ENCODE results near the gene FANCF. TPM values are rescaled to one million over a fixed set of nuclear protein-coding genes. Genes with fewer than 3 reads are reported as not detected.
"Not testable (repeated sequence)": the region's sequence is repeated elsewhere in the genome, so short reads cannot be mapped to it uniquely, and the experiment has no call there.

FANCF gene
- total and polyA plus RNA-seq, 7 experiments from 2014 or later = 7.4 to 25.1 (median 21.8) TPM

DNA sequence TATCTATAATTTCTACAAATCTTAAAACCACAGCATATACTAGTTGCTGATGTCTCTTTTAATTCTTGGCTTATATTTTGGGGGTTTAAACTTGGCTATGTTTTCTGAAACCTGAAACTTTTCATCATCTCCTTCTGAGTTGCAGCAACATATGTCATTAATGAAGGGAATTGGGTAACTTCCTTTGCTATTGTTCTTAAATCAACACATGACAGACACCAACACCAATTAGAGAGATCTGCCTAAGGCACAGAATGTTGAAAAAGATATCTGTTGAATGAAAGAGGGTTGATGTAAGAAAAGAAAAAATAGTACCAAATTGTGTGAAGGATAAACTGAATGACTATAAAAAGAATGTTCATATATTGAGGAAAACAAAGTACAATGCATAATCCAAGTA lies 30.5 kb upstream of the FANCF start:
- peaks cover 0 to 6% (median 0%) of the 10 kb centered on the region in 11 donors for H3K9me3 Mint-ChIP-seq
- H3K36me3 Mint-ChIP-seq = peaks cover 2 to 8% (median 6%) of the 10 kb centered on the region in 5 donors
- Histone ChIP-seq H3K36me3 (ENCODE audit: control insufficient read depth in 2 of 3, insufficient read depth in 3 of 3, low read length in 3 of 3) (no peaks in the 10 kb centered on the region), H3K27ac (ENCODE audit: low read depth, low read length) (no peak overlapping the region), H3K4me1 (ENCODE audit: control insufficient read depth in 2 of 2, insufficient read depth in 2 of 2, low read length in 2 of 2) (peaks cover 8 to 11% of the 10 kb centered on the region in 2 donors), H3K9me3 (ENCODE audit: control insufficient read depth in 2 of 3, low read length in 3 of 3) (no peaks in the 10 kb centered on the region), H3K4me3 (ENCODE audit: low read length) (no peak overlapping the region), H3K27me3 (ENCODE audit: control insufficient read depth in 2 of 2, insufficient read depth in 2 of 2, low read length in 2 of 2) (no peaks in the 10 kb centered on the region)
- intact Hi-C loops (cut with micrococcal nuclease) = loop anchor here in 1 of 2 donors (5.0 kb wide), 1 partner anchor 34 kb away; no protein-coding TSS in a partner anchor
- DNase-seq = no peak
- H3K27ac Mint-ChIP-seq = peak overlapping the region in 6 of 9 donors; percentile 29 to 89 (median 40)
- ChIA-PET POLR2A (no interaction called here), CTCF (interaction anchor here (1.3 kb wide), 1 partner anchor 32 kb away, joined by 3 read pairs; no protein-coding TSS in a partner anchor)
- H3K4me3 Mint-ChIP-seq = no peak overlapping the region
- peaks cover 0 to 5% (median 0%) of the 10 kb centered on the region in 5 donors for H3K27me3 Mint-ChIP-seq
- H3K4me1 Mint-ChIP-seq = peaks cover 12 to 41% (median 31%) of the 10 kb centered on the region in 7 donors
- ATAC-seq = no peak

DNA sequence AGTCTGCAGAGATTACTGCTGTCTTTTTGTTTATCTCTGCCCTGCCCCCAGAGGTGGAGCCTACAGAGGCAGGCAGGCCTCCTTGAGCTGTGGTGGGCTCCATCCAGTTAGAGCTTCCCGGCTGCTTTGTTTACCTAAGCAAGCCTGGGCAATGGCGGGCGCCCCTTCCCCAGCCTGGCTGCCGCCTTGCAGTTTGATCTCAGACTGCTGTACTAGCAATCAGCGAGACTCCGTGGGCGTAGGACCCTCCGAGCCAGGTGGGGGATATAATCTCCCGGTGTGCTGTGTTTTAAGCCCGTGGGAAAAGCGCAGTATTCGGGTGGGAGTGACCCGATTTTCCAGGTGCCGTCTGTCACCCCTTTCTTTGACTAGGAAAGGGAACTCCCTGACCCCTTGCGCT lies 26.7 kb upstream of the FANCF start:
- H3K27ac ChIP-seq (ENCODE audit: low read depth, low read length); ATAC-seq; H3K9me3 ChIP-seq (ENCODE audit: control insufficient read depth in 2 of 3, low read length in 3 of 3); CTCF ChIA-PET; H3K27me3 ChIP-seq (ENCODE audit: control insufficient read depth in 2 of 2, insufficient read depth in 2 of 2, low read length in 2 of 2); DNase-seq; H3K4me1 ChIP-seq (ENCODE audit: control insufficient read depth in 2 of 2, insufficient read depth in 2 of 2, low read length in 2 of 2); POLR2A ChIA-PET; H3K27me3 Mint-ChIP-seq; H3K4me3 Mint-ChIP-seq; H3K4me3 ChIP-seq (ENCODE audit: low read length); H3K9me3 Mint-ChIP-seq; H3K36me3 Mint-ChIP-seq; H3K36me3 ChIP-seq (ENCODE audit: control insufficient read depth in 2 of 3, insufficient read depth in 3 of 3, low read length in 3 of 3); intact Hi-C loops (cut with micrococcal nuclease): not testable (repeated sequence)
- Mint-ChIP-seq H3K27ac (peak overlapping the region in 1 of 9 donors; percentile 3), H3K4me1 (peaks cover 11 to 29% (median 23%) of the 10 kb centered on the region in 7 donors)

DNA sequence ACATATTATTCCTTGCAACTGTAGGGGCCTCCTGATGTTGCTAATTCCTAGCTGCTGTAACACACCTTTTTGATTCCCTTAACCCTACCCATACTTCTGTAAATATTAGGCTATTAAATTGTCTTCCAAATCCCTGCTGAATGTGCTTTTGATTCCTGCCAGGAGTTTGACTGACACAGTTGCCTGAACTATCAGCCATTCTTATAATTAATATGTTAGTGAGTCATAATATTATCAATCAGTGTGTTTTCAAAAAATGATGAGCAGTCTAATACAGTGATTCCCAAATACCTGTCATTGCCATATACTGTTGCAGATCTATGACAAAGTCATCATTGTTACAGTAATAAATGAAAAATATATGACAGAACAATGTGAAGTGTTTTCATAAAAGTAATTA lies 15.9 kb upstream of the FANCF start:
- H3K4me3 ChIP-seq (ENCODE audit: low read length) = no peak overlapping the region
- intact Hi-C loops (cut with micrococcal nuclease) = no loop called here

DNA sequence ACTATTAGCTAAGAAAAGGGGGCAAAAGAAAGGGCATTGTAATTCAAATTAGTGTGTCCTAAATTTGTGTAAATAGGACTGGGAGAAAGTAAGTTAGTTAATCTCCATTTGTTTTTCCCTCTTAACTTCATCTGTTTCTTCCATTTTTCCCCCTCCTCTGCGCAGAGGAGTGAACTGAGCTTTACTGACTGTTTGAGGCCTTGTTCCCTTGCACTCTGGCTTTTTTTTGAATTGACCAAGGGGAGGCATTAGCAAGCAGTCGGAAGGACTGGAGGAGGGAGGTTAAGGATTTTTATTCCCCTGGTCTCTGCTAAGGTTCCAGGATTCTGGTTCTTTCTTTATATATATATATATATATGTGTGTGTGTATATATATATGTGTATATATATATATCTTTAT lies 15.2 kb upstream of the FANCF start:
- Mint-ChIP-seq H3K4me1 (peaks cover 0 to 8% (median 4%) of the 10 kb centered on the region in 7 donors), H3K36me3 (peaks cover 0 to 4% (median 0%) of the 10 kb centered on the region in 5 donors), H3K4me3 (no peak overlapping the region), H3K9me3 (peaks cover 0 to 7% (median 0%) of the 10 kb centered on the region in 11 donors), H3K27ac (no peak overlapping the region), H3K27me3 (peaks cover 0 to 4% (median 0%) of the 10 kb centered on the region in 5 donors)
- DNase-seq = no peak
- H3K27me3 ChIP-seq (ENCODE audit: control insufficient read depth in 2 of 2, insufficient read depth in 2 of 2, low read length in 2 of 2) = no peaks in the 10 kb centered on the region
- H3K27ac ChIP-seq (ENCODE audit: low read depth, low read length) = no peak overlapping the region
- POLR2A ChIA-PET = no interaction called here
- no peak for ATAC-seq
- H3K9me3 ChIP-seq (ENCODE audit: control insufficient read depth in 2 of 3, low read length in 3 of 3) = no peaks in the 10 kb centered on the region
- no peaks in the 10 kb centered on the region for H3K4me1 ChIP-seq (ENCODE audit: control insufficient read depth in 2 of 2, insufficient read depth in 2 of 2, low read length in 2 of 2)
- no peaks in the 10 kb centered on the region for H3K36me3 ChIP-seq (ENCODE audit: control insufficient read depth in 2 of 3, insufficient read depth in 3 of 3, low read length in 3 of 3)
- intact Hi-C loops (cut with micrococcal nuclease) = no loop called here
- H3K4me3 ChIP-seq (ENCODE audit: low read length) = no peak overlapping the region
- CTCF ChIA-PET = no interaction called here

More for the DNA sequence above, 15.9 kb upstream of the FANCF start:
- H3K4me3 Mint-ChIP-seq = no peak overlapping the region
- H3K27ac Mint-ChIP-seq = no peak overlapping the region
- peaks cover 0 to 5% (median 0%) of the 10 kb centered on the region in 11 donors for H3K9me3 Mint-ChIP-seq
- peaks cover 0 to 4% (median 0%) of the 10 kb centered on the region in 5 donors for H3K36me3 Mint-ChIP-seq
- H3K27me3 Mint-ChIP-seq = peaks cover 0 to 4% (median 0%) of the 10 kb centered on the region in 5 donors
- ChIA-PET CTCF (no interaction called here), POLR2A (no interaction called here)
- no peaks in the 10 kb centered on the region for H3K27me3 ChIP-seq (ENCODE audit: control insufficient read depth in 2 of 2, insufficient read depth in 2 of 2, low read length in 2 of 2)
- H3K4me1 ChIP-seq (ENCODE audit: control insufficient read depth in 2 of 2, insufficient read depth in 2 of 2, low read length in 2 of 2) = no peaks in the 10 kb centered on the region
- peaks cover 0 to 8% (median 4%) of the 10 kb centered on the region in 7 donors for H3K4me1 Mint-ChIP-seq
- H3K36me3 ChIP-seq (ENCODE audit: control insufficient read depth in 2 of 3, insufficient read depth in 3 of 3, low read length in 3 of 3) = no peaks in the 10 kb centered on the region
- ATAC-seq = no peak
- H3K9me3 ChIP-seq (ENCODE audit: control insufficient read depth in 2 of 3, low read length in 3 of 3) = no peaks in the 10 kb centered on the region
- DNase-seq = no peak
- no peak overlapping the region for H3K27ac ChIP-seq (ENCODE audit: low read depth, low read length)

DNA sequence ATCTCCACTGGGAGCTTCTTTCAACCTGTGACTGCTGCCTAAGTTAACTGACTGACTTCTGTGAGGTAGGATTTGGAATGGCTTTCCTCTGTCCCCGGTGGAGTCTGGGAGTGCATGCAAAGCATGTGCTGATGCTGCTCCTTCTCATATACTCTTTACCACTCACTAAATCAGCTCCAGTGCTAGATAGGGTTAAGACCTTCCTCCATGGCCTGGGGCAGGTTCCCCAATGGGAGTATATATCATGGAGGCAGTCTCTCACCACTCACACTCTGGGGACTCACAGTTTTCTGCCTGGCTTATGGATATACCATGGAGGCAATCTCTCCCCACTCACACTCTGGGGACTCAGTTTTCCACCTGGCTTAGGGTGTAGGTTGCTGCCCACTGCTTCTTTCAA lies 10.1 kb upstream of the FANCF start:
- no peak for DNase-seq
- Mint-ChIP-seq H3K4me3 (no peak overlapping the region), H3K9me3 (peaks cover 0 to 7% (median 0%) of the 10 kb centered on the region in 11 donors), H3K36me3 (peaks cover 0 to 9% (median 5%) of the 10 kb centered on the region in 5 donors), H3K4me1 (peaks cover 0 to 16% (median 5%) of the 10 kb centered on the region in 7 donors), H3K27ac (peak overlapping the region in 1 of 9 donors; percentile 11), H3K27me3 (peaks cover 0 to 9% (median 0%) of the 10 kb centered on the region in 5 donors)
- POLR2A ChIA-PET = interaction anchor here (1.3 kb wide), 1 partner anchor 10 kb away, joined by 7 read pairs; the partner anchor contains the start of gene FANCF
- no peaks in the 10 kb centered on the region for H3K4me1 ChIP-seq (ENCODE audit: control insufficient read depth in 2 of 2, insufficient read depth in 2 of 2, low read length in 2 of 2)
- no peaks in the 10 kb centered on the region for H3K9me3 ChIP-seq (ENCODE audit: control insufficient read depth in 2 of 3, low read length in 3 of 3)
- no peak for ATAC-seq
- no peak overlapping the region for H3K4me3 ChIP-seq (ENCODE audit: low read length)
- no peak overlapping the region for H3K27ac ChIP-seq (ENCODE audit: low read depth, low read length)
- no peaks in the 10 kb centered on the region for H3K27me3 ChIP-seq (ENCODE audit: control insufficient read depth in 2 of 2, insufficient read depth in 2 of 2, low read length in 2 of 2)
- intact Hi-C loops (cut with micrococcal nuclease) = no loop called here
- CTCF ChIA-PET = no interaction called here
- H3K36me3 ChIP-seq (ENCODE audit: control insufficient read depth in 2 of 3, insufficient read depth in 3 of 3, low read length in 3 of 3) = no peaks in the 10 kb centered on the region

DNA sequence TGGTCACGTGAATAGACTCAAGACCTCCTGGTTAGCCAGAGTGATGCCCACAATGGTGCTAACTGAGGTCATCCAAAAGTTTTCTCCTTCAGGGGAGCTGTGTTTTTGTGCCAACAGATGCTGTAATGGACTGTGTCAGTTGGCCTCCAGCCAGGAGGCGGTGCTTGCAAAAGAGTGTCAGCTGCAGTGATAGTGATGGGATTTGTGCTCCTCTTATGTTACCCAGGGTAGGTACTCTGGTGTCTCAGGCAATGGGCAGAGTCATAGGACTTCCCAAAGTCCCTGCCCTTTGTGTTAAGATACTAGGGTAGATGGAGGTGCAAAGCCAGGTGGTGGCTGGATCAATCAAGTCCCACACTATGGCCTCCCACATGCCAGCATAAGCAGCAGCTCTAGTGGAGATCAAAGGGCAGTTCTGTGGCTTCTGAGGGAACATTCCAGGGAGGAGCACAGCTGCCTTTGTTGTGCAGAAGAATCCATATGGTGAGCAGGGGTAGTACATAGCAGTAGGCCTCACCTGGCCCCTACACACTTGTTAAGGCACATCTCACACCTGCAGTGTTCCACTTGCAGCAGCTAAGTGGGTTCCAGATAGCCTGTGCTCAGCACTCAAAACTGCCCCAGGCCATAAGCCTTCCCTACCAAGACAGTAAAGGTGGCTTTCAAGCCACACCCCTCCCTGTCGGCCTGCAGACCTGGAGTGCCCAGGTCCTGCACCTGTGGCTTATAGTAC lies 9.4 kb upstream of the FANCF start:
- Histone ChIP-seq H3K9me3 (ENCODE audit: control insufficient read depth in 2 of 3, low read length in 3 of 3) (no peaks in the 10 kb centered on the region), H3K36me3 (ENCODE audit: control insufficient read depth in 2 of 3, insufficient read depth in 3 of 3, low read length in 3 of 3) (no peaks in the 10 kb centered on the region), H3K27me3 (ENCODE audit: control insufficient read depth in 2 of 2, insufficient read depth in 2 of 2, low read length in 2 of 2) (no peaks in the 10 kb centered on the region), H3K4me3 (ENCODE audit: low read length) (no peak overlapping the region), H3K27ac (ENCODE audit: low read depth, low read length) (no peak overlapping the region), H3K4me1 (ENCODE audit: control insufficient read depth in 2 of 2, insufficient read depth in 2 of 2, low read length in 2 of 2) (no peaks in the 10 kb centered on the region)
- peaks cover 0 to 18% (median 5%) of the 10 kb centered on the region in 7 donors for H3K4me1 Mint-ChIP-seq
- ChIA-PET POLR2A (interaction anchor here (1.3 kb wide), 1 partner anchor 10 kb away, joined by 7 read pairs; the partner anchor contains the start of gene FANCF), CTCF (no interaction called here)
- H3K36me3 Mint-ChIP-seq = peaks cover 0 to 13% (median 5%) of the 10 kb centered on the region in 5 donors
- intact Hi-C loops (cut with micrococcal nuclease) = no loop called here
- DNase-seq (no peak), ATAC-seq (no peak)
- H3K27ac Mint-ChIP-seq = no peak overlapping the region
- H3K27me3 Mint-ChIP-seq = peaks cover 0 to 9% (median 0%) of the 10 kb centered on the region in 5 donors
- peaks cover 0 to 7% (median 0%) of the 10 kb centered on the region in 11 donors for H3K9me3 Mint-ChIP-seq
- H3K4me3 Mint-ChIP-seq = no peak overlapping the region
